BJ (cell line): ENCODE measurements around the gene TMEM260. TPM values are rescaled to one million over a fixed set of nuclear protein-coding genes. Genes with fewer than 3 reads are reported as not detected.

Experiments used
- CTCF ChIA-PET: fragments of 350-600 bp; formaldehyde crosslinking; extraction: SDS; loops from one replicate; lab custom pipeline; 2021; ENCODE audit warnings: antibody characterized with exemption, inconsistent platforms; lab: Yijun Ruan, JAX
- POLR2A ChIA-PET: fragments of 300-600 bp; sonication (Branson Sonifier 250); formaldehyde crosslinking; extraction: SDS; loops from one replicate; lab custom pipeline; 2021; ENCODE audit warnings: antibody characterized with exemption; lab: Charles Lee
- DNase-seq: peaks from one replicate; pipeline ENCODE4 v3.0.0-alpha.2; 2011; ENCODE audit warnings: low read depth
- H3K27me3 ChIP-seq: 2 replicates; pipeline ENCODE4 v1.6.0; 2011; ENCODE audit warnings: low read length; ENCODE audit not compliant: control insufficient read depth, insufficient read depth
- H3K36me3 ChIP-seq: 2 replicates; pipeline ENCODE4 v1.5.1; 2011; ENCODE audit warnings: low read length; ENCODE audit not compliant: control insufficient read depth, insufficient read depth
- H3K4me3 ChIP-seq: 2 replicates; pipeline ENCODE4 v1.5.1; 2011; ENCODE audit warnings: low read depth, mild to moderate bottlenecking, control low read depth, low read length
- polyA plus RNA-seq: library from polyadenylated mRNA; depleted of rRNA; stranded (reverse); fragments of >200 nt; gene quantifications from 2 replicates; pipeline ENCODE4 v1.2.3, GENCODE V29; 2011
- TF ChIP-seq, protein P1 (sequence below): IDR thresholded peaks from 2 replicates; pipeline ENCODE4 v1.5.1; 2011; ENCODE audit warnings: low read depth, mild to moderate bottlenecking, control low read depth, inconsistent platforms, low read length, moderate library complexity; ENCODE audit not compliant: insufficient read depth

The TMEM260 gene
- polyA plus RNA-seq, 1 experiment = 9.8 TPM

DNA sequence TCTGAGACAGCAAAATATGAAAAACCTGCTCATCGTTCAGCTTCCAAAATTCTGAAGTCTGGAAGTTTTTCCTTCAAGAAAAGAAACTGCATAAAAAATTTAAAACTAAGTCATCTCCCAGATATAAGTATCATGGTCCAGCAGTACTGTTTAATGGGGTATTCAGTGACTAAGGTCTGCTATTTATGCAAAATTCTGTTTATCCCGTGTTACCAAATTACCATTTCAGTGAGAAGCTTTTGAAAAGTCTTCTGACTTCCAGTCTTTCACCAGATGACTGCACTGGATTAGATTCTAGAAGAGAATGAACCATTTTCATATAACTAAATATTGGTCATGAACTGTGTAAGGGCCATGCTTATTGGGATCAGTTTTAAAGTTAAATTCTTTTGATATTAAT lies 67.9 kb downstream of the TMEM260 start:
- CTCF ChIA-PET = interaction anchor here (0.6 to 0.9 kb wide), 3 partner anchors 14 to 142 kb away, joined by 3 to 4 read pairs (median 3); no protein-coding TSS in a partner anchor
- POLR2A ChIA-PET = no interaction called here
- no peak for DNase-seq
- TF ChIP-seq, protein P1, sequence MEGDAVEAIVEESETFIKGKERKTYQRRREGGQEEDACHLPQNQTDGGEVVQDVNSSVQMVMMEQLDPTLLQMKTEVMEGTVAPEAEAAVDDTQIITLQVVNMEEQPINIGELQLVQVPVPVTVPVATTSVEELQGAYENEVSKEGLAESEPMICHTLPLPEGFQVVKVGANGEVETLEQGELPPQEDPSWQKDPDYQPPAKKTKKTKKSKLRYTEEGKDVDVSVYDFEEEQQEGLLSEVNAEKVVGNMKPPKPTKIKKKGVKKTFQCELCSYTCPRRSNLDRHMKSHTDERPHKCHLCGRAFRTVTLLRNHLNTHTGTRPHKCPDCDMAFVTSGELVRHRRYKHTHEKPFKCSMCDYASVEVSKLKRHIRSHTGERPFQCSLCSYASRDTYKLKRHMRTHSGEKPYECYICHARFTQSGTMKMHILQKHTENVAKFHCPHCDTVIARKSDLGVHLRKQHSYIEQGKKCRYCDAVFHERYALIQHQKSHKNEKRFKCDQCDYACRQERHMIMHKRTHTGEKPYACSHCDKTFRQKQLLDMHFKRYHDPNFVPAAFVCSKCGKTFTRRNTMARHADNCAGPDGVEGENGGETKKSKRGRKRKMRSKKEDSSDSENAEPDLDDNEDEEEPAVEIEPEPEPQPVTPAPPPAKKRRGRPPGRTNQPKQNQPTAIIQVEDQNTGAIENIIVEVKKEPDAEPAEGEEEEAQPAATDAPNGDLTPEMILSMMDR = no peak
- Histone ChIP-seq H3K4me3 (no peak overlapping the region), H3K27me3 (no peaks in the 10 kb centered on the region), H3K36me3 (peaks cover 5% of the 10 kb centered on the region; the same call in 1 of the 2 replicates)

DNA sequence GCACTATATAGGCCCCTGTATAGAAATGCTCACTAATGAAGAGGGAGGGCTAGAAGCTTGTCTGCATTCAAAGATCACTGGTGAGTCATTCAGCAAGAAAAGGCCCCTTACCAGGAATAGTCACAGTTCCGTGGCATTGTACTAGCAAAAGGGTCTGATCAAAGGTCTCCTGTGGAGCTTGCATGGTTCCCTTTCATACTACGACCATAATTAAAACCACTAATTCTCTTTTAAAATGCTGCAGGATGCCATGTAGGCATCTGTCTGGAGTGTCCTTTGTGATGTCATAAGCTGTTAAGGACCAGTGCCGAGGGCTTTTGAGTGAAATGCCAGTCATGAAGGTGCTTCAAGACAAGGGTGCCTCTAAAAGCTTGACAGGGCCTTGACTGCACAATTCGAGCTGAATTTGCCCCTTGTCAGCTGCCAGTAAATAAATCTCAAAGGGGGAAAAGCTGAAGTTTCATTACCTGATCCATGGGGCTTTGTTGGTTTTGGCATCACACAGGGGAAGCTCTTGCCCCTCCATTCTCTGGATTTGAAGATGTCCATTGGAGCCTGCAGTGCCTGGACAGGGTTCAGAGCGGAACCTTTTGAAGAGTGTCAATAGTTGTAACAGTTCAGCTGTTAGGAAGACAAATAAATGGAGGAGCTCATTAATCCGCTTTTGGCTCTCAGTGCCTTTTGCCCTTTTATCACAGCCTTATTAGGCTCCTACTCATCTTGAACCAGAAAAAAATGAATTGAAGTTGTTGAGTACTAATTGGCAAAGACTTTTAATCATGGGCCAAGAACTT lies 69.1 kb downstream of the TMEM260 start:
- POLR2A ChIA-PET = no interaction called here
- CTCF ChIA-PET = interaction anchor here (0.9 kb wide), 1 partner anchor 15 kb away, joined by 3 read pairs; no protein-coding TSS in a partner anchor

DNA sequence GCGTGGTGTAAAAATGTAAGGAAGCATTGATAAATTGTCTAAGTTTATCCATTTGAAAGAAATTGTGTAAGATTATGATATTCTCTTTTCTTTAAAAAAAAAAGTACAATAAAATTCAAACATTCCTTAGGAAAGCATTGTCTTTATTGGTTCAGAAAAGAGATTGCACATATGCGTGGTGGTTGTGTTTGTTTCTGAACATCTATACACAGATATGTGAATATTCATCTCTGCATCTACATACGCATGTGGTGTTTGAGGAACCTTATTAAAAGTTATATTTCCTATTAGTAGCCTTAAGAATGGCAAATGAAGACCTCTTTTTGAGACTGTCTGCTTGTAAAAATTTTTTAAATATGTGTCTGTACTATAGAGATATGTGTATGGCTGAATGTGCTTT lies 69.8 kb downstream of the TMEM260 start:
- H3K36me3 ChIP-seq = peaks cover 5% of the 10 kb centered on the region; the same call in 1 of the 2 replicates
- DNase-seq = no peak
- no peaks in the 10 kb centered on the region for H3K27me3 ChIP-seq
- ChIA-PET CTCF (no interaction called here), POLR2A (no interaction called here)
- TF ChIP-seq, protein P1 = no peak
- no peak overlapping the region for H3K4me3 ChIP-seq

More for the DNA sequence above, 69.1 kb downstream of the TMEM260 start:
- H3K4me3 ChIP-seq = no peak overlapping the region
- TF ChIP-seq, protein P1 = no peak
- no peaks in the 10 kb centered on the region for H3K27me3 ChIP-seq
- peaks cover 5% of the 10 kb centered on the region; the same call in 1 of the 2 replicates for H3K36me3 ChIP-seq
- DNase-seq = no peak

DNA sequence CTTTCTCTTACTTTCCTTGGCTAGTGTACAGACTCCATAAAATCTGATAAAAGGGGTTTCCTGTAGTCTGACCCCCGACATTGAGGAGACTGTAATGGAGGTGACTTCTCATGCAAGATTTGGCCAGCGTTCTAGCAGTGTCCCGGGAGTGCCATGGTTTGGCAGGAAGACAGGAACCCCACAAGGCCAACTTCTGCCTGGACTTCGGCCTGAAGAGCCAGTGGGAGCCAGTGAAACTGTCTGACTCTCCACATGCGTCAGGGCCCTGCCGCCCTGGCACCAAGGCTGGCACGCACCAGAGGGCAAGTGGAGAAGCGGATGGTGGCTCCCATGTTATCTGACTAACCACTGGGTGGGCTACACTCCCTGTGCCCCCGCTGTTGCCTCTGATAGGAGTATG lies 70.5 kb downstream of the TMEM260 start:
- TF ChIP-seq, protein P1 = no peak
- no peak for DNase-seq
- ChIA-PET CTCF (no interaction called here), POLR2A (no interaction called here)
- H3K36me3 ChIP-seq = peaks cover 5% of the 10 kb centered on the region; the same call in 1 of the 2 replicates
- no peaks in the 10 kb centered on the region for H3K27me3 ChIP-seq
- H3K4me3 ChIP-seq = no peak overlapping the region

DNA sequence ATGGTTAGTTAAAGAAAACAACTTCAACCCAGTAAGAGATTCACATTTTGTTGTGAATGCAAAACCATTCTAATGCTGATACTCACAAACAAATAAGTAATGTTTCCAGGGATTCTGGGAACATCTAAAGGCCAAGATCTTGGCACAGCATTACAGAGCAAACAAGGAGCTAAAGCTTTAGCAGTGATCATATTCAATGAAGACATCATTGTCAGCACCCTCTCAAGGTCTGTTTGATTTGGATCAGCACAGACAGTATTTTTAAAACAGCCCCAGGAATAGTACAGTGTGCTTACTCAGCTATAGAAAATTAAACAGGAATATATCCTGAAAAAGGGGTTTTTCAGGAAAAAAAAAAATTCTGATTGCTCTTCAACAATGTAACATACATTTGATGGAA lies 71.4 kb downstream of the TMEM260 start:
- Histone ChIP-seq H3K27me3 (no peaks in the 10 kb centered on the region), H3K36me3 (peaks cover 5% of the 10 kb centered on the region; the same call in 1 of the 2 replicates), H3K4me3 (no peak overlapping the region)
- DNase-seq = no peak
- POLR2A ChIA-PET = no interaction called here
- CTCF ChIA-PET = interaction anchor here (0.6 kb wide), 1 partner anchor 144 kb away, joined by 3 read pairs; no protein-coding TSS in a partner anchor
- TF ChIP-seq, protein P1 = no peak
